ENCODE data around the gene PTF1A.

- TF ChIP-seq EZH2phosphoT487 (IDR thresholded peaks at IDR 0.05; ENCODE audit: insufficient read depth, low read depth) = no peak
- TF ChIP-seq EZH2 (IDR thresholded peaks at IDR 0.05; ENCODE audit: insufficient read depth, poor library complexity, severe bottlenecking) = no peak
These were observed 38.5 kb downstream of the PTF1A start for GRCh38 chr10:23230582-23230981.
